Stimulated activated CD4-positive, alpha-beta T cell treated with anti-CD3 and anti-CD28 coated beads, TNF-alpha, amount 100 ng/mL, for 1 hour (primary cell): Measurements from ENCODE around the gene CAPRIN2.

ENCODE experiments used
- DNase-seq, 3 donors: peaks; one replicate each; pipeline ENCODE4 v3.0.0-alpha.2; 2020; ENCODE audit warnings: low read depth in 3 of 3, low spot score in 1 of 3

The CAPRIN2 gene

GRCh38 chr12:30769802-30770201 lies 15.1 kb upstream of the CAPRIN2 start:
- no peak for DNase-seq

GRCh38 chr12:30764251-30764650 lies 9.5 kb upstream of the CAPRIN2 start:
- no peak for DNase-seq

GRCh38 chr12:30763053-30763452 lies 8.3 kb upstream of the CAPRIN2 start:
- DNase-seq, result no peak

- DNase-seq, result no peak
Measured at GRCh38 chr12:30761730-30762129, 7.0 kb upstream of the CAPRIN2 start.

- no peak for DNase-seq
Measured at GRCh38 chr12:30757316-30757715, 2.6 kb upstream of the CAPRIN2 start.

GRCh38 chr12:30756074-30756473 lies 1.3 kb upstream of the CAPRIN2 start:
- no peak for DNase-seq

- DNase-seq, result no peak
Measured at GRCh38 chr12:30755395-30755762, 628 bp upstream of the CAPRIN2 start.

- peak in 1 of 3 donors; percentile 5 for DNase-seq
Measured at GRCh38 chr12:30754383-30754749, 385 bp downstream of the CAPRIN2 start.

- no peak for DNase-seq
Measured at GRCh38 chr12:30753751-30754382, 884 bp downstream of the CAPRIN2 start.

GRCh38 chr12:30753233-30753632 lies 1.5 kb downstream of the CAPRIN2 start:
- no peak for DNase-seq

GRCh38 chr12:30752255-30752654 lies 2.5 kb downstream of the CAPRIN2 start:
- DNase-seq, result no peak

GRCh38 chr12:30748147-30748546 lies 6.6 kb downstream of the CAPRIN2 start:
- no peak for DNase-seq

- DNase-seq, result no peak
Measured at GRCh38 chr12:30746190-30746589, 8.6 kb downstream of the CAPRIN2 start.

- no peak for DNase-seq
Measured at GRCh38 chr12:30744321-30744720, 10.4 kb downstream of the CAPRIN2 start.

- DNase-seq, result no peak
Measured at GRCh38 chr12:30740274-30740673, 14.5 kb downstream of the CAPRIN2 start.

GRCh38 chr12:30739020-30739419 lies 15.7 kb downstream of the CAPRIN2 start:
- no peak for DNase-seq

GRCh38 chr12:30732954-30733637 lies 21.7 kb downstream of the CAPRIN2 start:
- no peak for DNase-seq

- DNase-seq, result no peak
Measured at GRCh38 chr12:30730011-30730410, 24.7 kb downstream of the CAPRIN2 start.

GRCh38 chr12:30729547-30729946 lies 25.2 kb downstream of the CAPRIN2 start:
- DNase-seq, result no peak

GRCh38 chr12:30726647-30727046 lies 28.1 kb downstream of the CAPRIN2 start:
- no peak for DNase-seq

- DNase-seq, result no peak
Measured at GRCh38 chr12:30725739-30726138, 29.0 kb downstream of the CAPRIN2 start.

- DNase-seq, result no peak
Measured at GRCh38 chr12:30719060-30719459, 35.7 kb downstream of the CAPRIN2 start.
